Skeletal muscle tissue (tissue), 4 donors: ENCODE measurements around the gene TMCC2. TPM values are rescaled to one million over a fixed set of nuclear protein-coding genes. Genes with fewer than 3 reads are reported as not detected.

Source experiments
- H3K27ac ChIP-seq: one replicate; pipeline ENCODE4 v1.7.0; 2013; ENCODE audit warnings: mild to moderate bottlenecking, low read depth, low read length, inconsistent platforms
- H3K27me3 ChIP-seq, 3 donors: one replicate each; pipeline ENCODE4 v1.7.0; 2013; ENCODE audit warnings: low read length in 3 of 3; ENCODE audit not compliant: control insufficient read depth in 3 of 3, insufficient read depth in 3 of 3
- H3K36me3 ChIP-seq, 3 donors: one replicate each; pipeline ENCODE4 v1.7.0; 2013; ENCODE audit warnings: low read length in 3 of 3; ENCODE audit not compliant: control insufficient read depth in 3 of 3, insufficient read depth in 3 of 3
- H3K4me1 ChIP-seq, 3 donors: one replicate each; pipeline ENCODE4 v1.7.0; 2013; ENCODE audit warnings: low read length in 3 of 3, mild to moderate bottlenecking in 3 of 3; ENCODE audit not compliant: control insufficient read depth in 3 of 3, insufficient read depth in 3 of 3
- H3K4me3 ChIP-seq, 3 donors: one replicate each; pipeline ENCODE4 v1.7.0; 2013; ENCODE audit warnings: low read length in 3 of 3
- H3K9ac ChIP-seq, 3 donors: one replicate each; pipeline ENCODE4 v1.7.0; 2013; ENCODE audit warnings: low read length in 3 of 3, mild to moderate bottlenecking in 3 of 3, moderate library complexity in 2 of 3, low read depth in 1 of 3
- H3K9me3 ChIP-seq, 3 donors: one replicate each; pipeline ENCODE4 v1.7.0; 2013; ENCODE audit warnings: low read length in 3 of 3; ENCODE audit not compliant: control insufficient read depth in 3 of 3
- total RNA-seq: library from RNA; depleted of rRNA; stranded (reverse); fragments of >200 nt; gene quantifications from one replicate; pipeline ENCODE4 v1.2.3, GENCODE V29; 2014
- donor health status: Osteomylitis.

TMCC2 gene
- total RNA-seq, 1 donor from 2014 or later, result 15.1 TPM

DNA sequence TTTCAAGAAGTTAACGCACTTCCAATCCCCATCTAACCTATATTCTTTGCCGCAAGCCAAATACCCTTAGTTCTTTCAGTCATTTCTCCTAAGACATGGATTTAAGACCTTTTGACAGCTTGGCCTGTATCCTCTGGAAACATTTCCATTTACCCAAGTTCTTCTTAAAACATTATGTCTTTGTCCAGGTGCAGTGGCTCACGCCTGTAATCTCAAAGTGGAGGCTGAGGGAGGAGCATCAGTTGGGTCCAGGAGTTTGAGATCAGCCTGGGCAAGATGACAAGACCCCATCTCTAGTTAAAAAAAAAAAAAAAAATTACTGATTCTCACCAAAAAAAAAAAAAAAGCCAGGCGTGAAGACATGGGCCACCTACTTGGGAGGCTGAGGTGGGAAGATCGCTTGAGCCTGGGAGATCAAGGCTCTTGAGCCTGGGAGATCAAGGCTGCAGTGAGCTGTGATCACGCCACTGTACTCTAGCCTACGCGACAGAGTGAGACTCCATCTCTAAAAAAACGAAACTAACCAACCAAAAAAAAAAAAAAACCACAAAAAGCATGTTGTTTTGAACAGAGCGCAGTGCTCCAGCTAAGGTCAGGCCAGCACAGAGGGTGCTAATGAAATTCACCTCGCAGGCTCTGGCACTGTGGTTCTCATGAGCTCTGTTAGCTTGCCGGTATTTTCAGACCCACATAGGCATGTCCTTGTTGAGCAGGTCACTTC lies 57.8 kb downstream of the TMCC2 start:
- Histone ChIP-seq H3K27me3 (no peaks in the 10 kb centered on the region), H3K9me3 (no peaks in the 10 kb centered on the region), H3K4me3 (no peak overlapping the region), H3K27ac (peak overlapping the region; percentile 48), H3K36me3 (no peaks in the 10 kb centered on the region), H3K9ac (peak overlapping the region in 1 of 3 donors; percentile 69), H3K4me1 (peaks cover 15 to 29% (median 22%) of the 10 kb centered on the region in 3 donors)

DNA sequence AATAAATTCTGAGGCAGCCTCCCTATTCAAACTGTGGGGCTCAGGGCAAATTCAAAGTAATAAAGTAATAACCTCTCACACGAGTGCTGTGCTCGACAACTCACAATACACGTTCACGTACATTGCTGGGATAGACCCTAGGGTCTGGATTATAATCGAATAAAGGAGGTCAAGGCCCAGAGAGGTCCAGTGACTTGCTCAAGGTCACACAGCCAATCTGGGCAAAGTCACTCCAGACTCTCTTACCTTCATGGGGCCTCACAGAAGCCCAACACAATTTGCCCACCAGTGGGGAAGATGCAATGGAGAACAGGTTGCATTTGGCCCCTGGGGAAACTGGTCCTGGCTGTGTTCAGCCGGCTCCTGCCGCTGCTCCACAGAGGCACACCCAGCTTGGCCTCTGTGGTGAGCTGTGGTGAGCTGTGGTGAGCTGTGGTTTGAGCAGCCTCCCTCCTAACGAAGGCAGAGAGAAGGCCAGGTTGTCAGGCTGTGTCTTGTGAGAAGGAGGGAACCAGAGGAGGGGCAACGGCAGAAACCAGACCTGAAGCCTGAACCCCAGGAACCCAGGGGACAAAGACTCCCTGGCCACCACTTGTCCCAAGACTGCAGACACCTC lies 58.7 kb downstream of the TMCC2 start:
- H3K4me3 ChIP-seq, result no peak overlapping the region
- H3K9me3 ChIP-seq, result no peaks in the 10 kb centered on the region
- no peak overlapping the region for H3K9ac ChIP-seq
- H3K36me3 ChIP-seq, result no peaks in the 10 kb centered on the region
- H3K27ac ChIP-seq, result no peak overlapping the region
- H3K4me1 ChIP-seq, result peaks cover 15 to 29% (median 22%) of the 10 kb centered on the region in 3 donors
- H3K27me3 ChIP-seq, result no peaks in the 10 kb centered on the region

GRCh38 chr1:205287076-205287475 lies 59.3 kb downstream of the TMCC2 start:
- Histone ChIP-seq H3K36me3 (no peaks in the 10 kb centered on the region), H3K4me1 (peaks cover 15 to 29% (median 22%) of the 10 kb centered on the region in 3 donors), H3K27me3 (no peaks in the 10 kb centered on the region), H3K4me3 (no peak overlapping the region), H3K27ac (no peak overlapping the region), H3K9ac (peak overlapping the region in 1 of 3 donors; percentile 20), H3K9me3 (no peaks in the 10 kb centered on the region)

- no peaks in the 10 kb centered on the region for H3K27me3 ChIP-seq
- peak overlapping the region; percentile 32 for H3K27ac ChIP-seq
- H3K4me1 ChIP-seq, result peaks cover 15 to 29% (median 22%) of the 10 kb centered on the region in 3 donors
Observed at GRCh38 chr1:205287767-205288559, 60.2 kb downstream of the TMCC2 start.

DNA sequence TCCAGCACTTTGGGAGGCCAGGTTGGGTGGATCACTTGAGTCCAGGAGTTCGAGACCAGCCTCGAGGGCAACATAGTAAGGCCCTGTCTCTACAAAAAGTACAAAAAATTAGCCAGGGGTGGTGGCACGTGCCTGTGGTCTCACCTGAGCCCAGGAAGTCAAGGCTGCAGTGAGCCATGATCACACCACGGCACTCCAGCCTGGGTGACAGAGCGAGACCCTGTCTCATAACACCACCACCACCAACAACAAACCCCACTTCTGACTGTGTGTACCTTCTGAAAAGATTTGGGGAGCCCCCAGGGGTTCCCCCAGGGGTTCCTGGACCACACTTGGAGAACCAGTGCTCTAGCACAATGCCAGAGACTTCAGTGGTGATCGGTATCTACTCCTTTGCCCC lies 63.9 kb downstream of the TMCC2 start:
- H3K27ac ChIP-seq, result no peak overlapping the region
- no peaks in the 10 kb centered on the region for H3K36me3 ChIP-seq
- H3K9ac ChIP-seq, result no peak overlapping the region
- peaks cover 14 to 23% (median 16%) of the 10 kb centered on the region in 3 donors for H3K4me1 ChIP-seq
- H3K4me3 ChIP-seq, result no peak overlapping the region
- H3K27me3 ChIP-seq, result no peaks in the 10 kb centered on the region
- H3K9me3 ChIP-seq, result no peaks in the 10 kb centered on the region

More at GRCh38 chr1:205287767-205288559, 60.2 kb downstream of the TMCC2 start:
- Histone ChIP-seq H3K36me3 (no peaks in the 10 kb centered on the region), H3K9me3 (no peaks in the 10 kb centered on the region), H3K4me3 (no peak overlapping the region), H3K9ac (no peak overlapping the region)

- Histone ChIP-seq H3K9ac (no peak overlapping the region), H3K27ac (peak overlapping the region; percentile 48), H3K4me3 (no peak overlapping the region), H3K36me3 (no peaks in the 10 kb centered on the region), H3K27me3 (no peaks in the 10 kb centered on the region), H3K4me1 (peaks cover 10 to 17% (median 14%) of the 10 kb centered on the region in 3 donors), H3K9me3 (no peaks in the 10 kb centered on the region)
Observed at GRCh38 chr1:205293350-205294074, 65.8 kb downstream of the TMCC2 start.

DNA sequence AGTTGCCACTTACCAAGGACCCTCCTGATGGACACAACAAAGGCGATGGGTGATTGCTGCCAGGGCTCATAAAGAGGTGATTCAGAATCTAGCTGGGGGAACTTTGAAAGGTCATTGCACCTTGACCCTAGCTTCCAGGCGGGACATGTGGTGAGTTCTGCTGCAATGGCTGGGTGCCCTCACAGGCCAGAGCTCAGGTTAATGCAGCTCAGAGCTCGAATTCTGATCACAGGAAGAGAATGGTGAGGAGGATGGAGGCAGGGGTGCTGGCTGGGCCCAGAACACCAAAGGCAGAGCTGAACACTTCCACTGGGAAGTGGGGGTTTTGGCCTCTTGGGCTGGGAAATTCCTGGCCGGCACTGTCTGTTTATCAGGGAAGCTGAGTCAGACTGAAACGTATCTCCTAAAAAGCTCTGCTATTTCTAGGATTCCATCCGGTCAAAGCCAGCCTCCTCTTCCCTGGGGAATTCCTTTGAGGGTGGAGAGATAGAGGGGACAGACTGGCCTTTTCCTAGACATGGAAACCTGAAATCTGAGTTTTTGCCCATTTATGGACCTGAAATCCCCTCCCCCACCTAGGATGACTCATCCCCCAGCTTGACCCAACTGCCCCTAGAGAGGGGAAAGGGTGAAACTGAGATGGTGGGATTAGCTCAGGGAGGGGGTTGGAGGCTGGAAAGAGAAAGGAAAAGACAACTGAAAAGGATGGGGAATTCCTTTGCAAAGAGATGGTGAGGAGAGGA lies 66.6 kb downstream of the TMCC2 start:
- H3K9ac ChIP-seq, result peak overlapping the region in 1 of 3 donors; percentile 11
- peak overlapping the region; percentile 48 for H3K27ac ChIP-seq
- no peak overlapping the region for H3K4me3 ChIP-seq
- H3K27me3 ChIP-seq, result no peaks in the 10 kb centered on the region
- H3K9me3 ChIP-seq, result no peaks in the 10 kb centered on the region
- H3K36me3 ChIP-seq, result no peaks in the 10 kb centered on the region
- peaks cover 10 to 17% (median 14%) of the 10 kb centered on the region in 3 donors for H3K4me1 ChIP-seq

DNA sequence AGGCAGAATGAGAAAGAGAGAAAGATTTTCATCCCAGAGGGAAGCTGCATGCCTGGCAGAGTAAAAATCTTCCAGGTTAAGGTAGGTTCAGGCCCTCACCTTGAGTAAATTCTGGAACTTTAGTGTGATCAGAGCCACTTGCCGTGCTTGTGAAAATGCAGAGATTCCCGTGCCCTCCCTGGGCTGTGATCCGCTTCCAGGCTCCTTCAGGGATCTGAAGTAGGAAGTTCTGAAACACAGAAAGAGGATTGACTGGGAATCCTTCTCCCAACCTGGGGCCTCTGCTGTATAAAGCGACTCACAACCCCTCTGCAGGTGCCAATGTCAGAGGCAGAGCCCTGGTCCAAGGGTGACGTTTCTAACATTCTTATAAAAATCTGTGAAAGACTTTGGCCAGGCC lies 67.2 kb downstream of the TMCC2 start:
- Histone ChIP-seq H3K4me3 (no peak overlapping the region), H3K9me3 (no peaks in the 10 kb centered on the region), H3K9ac (peak overlapping the region in 1 of 3 donors; percentile 11), H3K36me3 (no peaks in the 10 kb centered on the region), H3K27me3 (no peaks in the 10 kb centered on the region), H3K27ac (peak overlapping the region; percentile 40), H3K4me1 (peaks cover 10 to 17% (median 14%) of the 10 kb centered on the region in 3 donors)

DNA sequence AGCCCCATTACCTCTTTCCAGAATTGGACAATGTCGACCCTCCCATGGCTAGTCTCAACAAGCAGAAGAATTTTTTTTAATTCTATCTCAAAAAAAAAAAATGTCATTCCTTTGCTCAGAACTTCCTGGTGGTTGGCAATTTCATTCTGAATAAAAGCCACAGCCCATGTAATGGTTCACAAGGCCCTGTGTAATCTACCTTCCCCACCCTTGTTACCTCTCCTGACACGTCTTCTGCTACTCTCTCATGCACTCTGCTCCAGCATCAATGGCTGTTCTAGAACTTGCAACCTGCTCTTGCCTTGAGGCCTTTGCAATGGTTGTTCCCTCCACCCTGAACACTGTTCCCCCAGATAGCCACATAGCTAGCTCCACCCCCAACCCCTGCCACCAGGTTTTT lies 68.4 kb downstream of the TMCC2 start:
- H3K9me3 ChIP-seq, result no peaks in the 10 kb centered on the region
- peaks cover 10 to 19% (median 14%) of the 10 kb centered on the region in 3 donors for H3K4me1 ChIP-seq
- no peaks in the 10 kb centered on the region for H3K27me3 ChIP-seq
- no peaks in the 10 kb centered on the region for H3K36me3 ChIP-seq
- no peak overlapping the region for H3K9ac ChIP-seq
- H3K4me3 ChIP-seq, result no peak overlapping the region
- H3K27ac ChIP-seq, result no peak overlapping the region
